T-helper 1 cell treated with Interleukin-12 subunit alpha and Interleukin-12 subunit beta and Interleukin-4 antibody, amounts not matched to agents 30 ng/mL and 1 ng/mL, for 36 hours (primary cell): Measurements from ENCODE around the gene TOE1. TPM values are rescaled to one million over a fixed set of nuclear protein-coding genes. Genes with fewer than 3 reads are reported as not detected.
"Not testable (repeated sequence)": the region's sequence is repeated elsewhere in the genome, so short reads cannot be mapped to it uniquely, and the experiment has no call there.

Experiments
- intact Hi-C: fragments of 100-400 bp; cut with micrococcal nuclease; formaldehyde crosslinking; loops from one replicate; pipeline ENCODE4 v1.15.1; 2024
- total RNA-seq: library from RNA; stranded (reverse); gene quantifications from 2 replicates; pipeline ENCODE4 v1.2.3, GENCODE V29; 2022

The TOE1 gene
- total RNA-seq: 25.2 and 25.8 TPM in 2 replicates

GRCh38 chr1:45339789-45340558, at the start of gene TOE1, which contains the start of gene MUTYH:
TSS of gene TOE1 (plus strand) at chr1:45340170. CDS start at chr1:45340253, 83 bp downstream.
TSS of gene MUTYH (minus strand) at chr1:45340440. CDS start at chr1:45334505, 5,935 bp downstream.
- intact Hi-C loops: loop anchor here (1.0 to 2.0 kb wide), 17 partner anchors 14 to 985 kb away; partner anchors contain the start of genes ARMH1, BTBD19, CCDC163 and EIF2B3

- intact Hi-C loops: not testable (repeated sequence)
Measured at GRCh38 chr1:45291002-45291401, 49.0 kb upstream of the TOE1 start.

GRCh38 chr1:45291716-45292115, 48.3 kb upstream of the TOE1 start:
- intact Hi-C loops: no loop called here

GRCh38 chr1:45297666-45298356, 42.2 kb upstream of the TOE1 start:
- intact Hi-C loops: no loop called here

GRCh38 chr1:45299296-45299695, 40.7 kb upstream of the TOE1 start:
- intact Hi-C loops: no loop called here

GRCh38 chr1:45299981-45300668, 39.8 kb upstream of the TOE1 start:
- intact Hi-C loops: loop anchor here (1.0 to 5.0 kb wide), 5 partner anchors 282 to 668 kb away; partner anchors contain the start of gene EIF2B3

GRCh38 chr1:45300669-45300997, 39.3 kb upstream of the TOE1 start:
- intact Hi-C loops: loop anchor here (1.0 to 5.0 kb wide), 5 partner anchors 282 to 668 kb away; partner anchors contain the start of gene EIF2B3

GRCh38 chr1:45302505-45303150, 37.3 kb upstream of the TOE1 start:
- intact Hi-C loops: loop anchor here (1.0 to 5.0 kb wide), 10 partner anchors 96 to 944 kb away; partner anchors contain the start of genes AKR1A1, CCDC163, GPBP1L1 and KIF2C

GRCh38 chr1:45303520-45304310, 36.3 kb upstream of the TOE1 start:
- intact Hi-C loops: loop anchor here (1.0 to 5.0 kb wide), 16 partner anchors 37 to 943 kb away; partner anchors contain the start of genes AKR1A1, ARMH1, CCDC163 and EIF2B3

- intact Hi-C loops: loop anchor here (1.0 to 5.0 kb wide), 7 partner anchors 36 to 672 kb away; partner anchors contain the start of genes ARMH1, EIF2B3, MUTYH and TMEM53
Measured at GRCh38 chr1:45304311-45305081, 35.5 kb upstream of the TOE1 start.

GRCh38 chr1:45305231-45305630, 34.7 kb upstream of the TOE1 start:
- intact Hi-C loops: no loop called here

- intact Hi-C loops: loop anchor here (1.0 kb wide), 1 partner anchor 20 kb away; the partner anchor contains the start of gene HPDL
Measured at GRCh38 chr1:45306319-45306718, 33.7 kb upstream of the TOE1 start.

- intact Hi-C loops: loop anchor here (1.0 kb wide), 1 partner anchor 19 kb away; the partner anchor contains the start of gene HPDL
Measured at GRCh38 chr1:45306905-45307304, 33.1 kb upstream of the TOE1 start.

GRCh38 chr1:45314266-45314665, 25.7 kb upstream of the TOE1 start:
- intact Hi-C loops: no loop called here

GRCh38 chr1:45317166-45317565, 22.8 kb upstream of the TOE1 start:
- intact Hi-C loops: no loop called here

- intact Hi-C loops: no loop called here
Measured at GRCh38 chr1:45319761-45320160, 20.2 kb upstream of the TOE1 start.

- intact Hi-C loops: no loop called here
Measured at GRCh38 chr1:45321444-45321843, 18.5 kb upstream of the TOE1 start.

GRCh38 chr1:45322486-45323040, 17.4 kb upstream of the TOE1 start:
- intact Hi-C loops: no loop called here
